ENCODE data around the gene KCNJ8.
"Not testable (repeated sequence)": the region's sequence is repeated elsewhere in the genome, so short reads cannot be mapped to it uniquely, and the experiment has no call there.

The KCNJ8 gene

DNA sequence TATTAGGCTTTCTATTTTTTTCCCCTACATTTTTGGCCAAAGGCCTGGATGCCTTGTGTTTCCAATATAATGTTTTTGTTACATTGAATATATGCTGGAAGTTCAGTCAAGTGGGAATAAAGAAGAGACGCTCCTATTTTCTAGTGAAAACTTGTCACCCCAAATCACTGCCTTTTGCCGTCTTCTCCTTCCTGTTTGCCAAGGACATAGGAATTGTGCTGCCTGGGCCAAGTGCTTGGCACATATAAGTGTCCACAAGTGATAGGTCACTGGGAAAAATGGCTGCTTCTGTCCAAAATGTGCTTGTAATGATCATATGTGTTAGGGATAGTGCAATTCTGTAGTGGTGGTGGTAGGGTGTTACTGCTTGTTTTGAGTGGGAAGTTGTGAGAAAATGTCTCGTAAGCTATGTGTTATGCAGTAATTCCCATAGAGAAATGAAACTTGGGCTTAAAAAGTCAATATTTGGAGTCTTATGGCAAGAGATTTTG lies 11.6 kb upstream of the KCNJ8 start:
- no peak for DNase-seq (ENCODE audit: low read depth in 2 of 2)

DNA sequence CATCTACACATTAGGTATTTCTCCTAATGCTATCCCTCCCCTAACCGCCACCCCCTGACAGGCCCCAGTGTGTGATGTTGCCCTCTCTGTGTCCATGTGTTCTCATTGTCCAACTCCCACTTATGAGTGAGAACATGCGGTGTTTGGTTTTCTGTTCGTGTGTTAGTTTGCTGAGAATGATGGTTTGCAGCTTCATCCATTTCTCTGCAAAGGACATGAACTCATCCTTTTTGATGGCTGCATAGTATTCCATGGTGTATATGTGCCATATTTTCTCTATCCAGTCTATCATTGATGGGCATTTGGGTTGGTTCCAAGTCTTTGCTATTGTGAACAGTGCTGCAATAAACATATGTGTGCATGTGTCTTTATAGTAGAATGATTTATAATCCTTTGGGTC lies 8.2 kb upstream of the KCNJ8 start:
- not testable (repeated sequence) for DNase-seq (ENCODE audit: low read depth in 2 of 2)

DNA sequence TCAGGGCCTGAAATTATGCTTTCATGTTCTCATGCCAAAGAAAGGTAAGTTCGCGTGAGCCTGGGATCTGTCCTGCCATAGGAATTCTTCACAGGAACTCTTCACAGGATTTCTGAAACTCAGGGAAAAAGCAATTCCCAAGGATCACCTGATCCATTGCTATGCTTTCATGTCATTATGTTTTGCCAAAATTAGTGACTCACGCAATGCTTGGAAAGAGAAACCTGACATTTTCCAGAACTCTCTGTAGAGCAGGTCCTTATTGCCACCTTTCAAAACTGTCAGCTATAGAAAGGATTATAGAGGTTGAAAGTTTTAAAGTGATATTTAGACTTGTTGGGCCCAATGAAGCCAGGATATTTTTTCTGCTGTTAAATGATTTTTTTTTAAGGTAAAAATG lies 6.3 kb upstream of the KCNJ8 start:
- no peak for DNase-seq (ENCODE audit: low read depth in 2 of 2)

DNA sequence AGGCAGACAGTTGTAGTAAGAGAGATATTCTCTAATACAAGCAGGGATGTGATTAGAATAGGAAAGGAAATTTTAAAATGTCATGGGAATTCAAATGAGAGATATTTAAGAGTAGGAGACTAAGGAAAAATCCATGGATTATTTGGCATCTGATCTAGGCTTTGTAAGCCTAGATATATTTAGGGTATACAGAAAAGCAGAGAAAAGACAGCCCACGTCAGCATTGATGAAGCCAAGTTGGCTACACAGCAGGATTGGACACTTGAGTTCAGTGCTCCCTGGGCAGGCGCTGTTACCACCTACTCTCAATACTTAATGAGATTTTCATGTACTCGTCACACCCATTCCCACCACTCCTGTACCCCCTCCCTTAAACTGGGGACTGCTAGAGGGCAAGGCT lies 1.7 kb upstream of the KCNJ8 start:
- DNase-seq (ENCODE audit: low read depth in 2 of 2): no peak

DNA sequence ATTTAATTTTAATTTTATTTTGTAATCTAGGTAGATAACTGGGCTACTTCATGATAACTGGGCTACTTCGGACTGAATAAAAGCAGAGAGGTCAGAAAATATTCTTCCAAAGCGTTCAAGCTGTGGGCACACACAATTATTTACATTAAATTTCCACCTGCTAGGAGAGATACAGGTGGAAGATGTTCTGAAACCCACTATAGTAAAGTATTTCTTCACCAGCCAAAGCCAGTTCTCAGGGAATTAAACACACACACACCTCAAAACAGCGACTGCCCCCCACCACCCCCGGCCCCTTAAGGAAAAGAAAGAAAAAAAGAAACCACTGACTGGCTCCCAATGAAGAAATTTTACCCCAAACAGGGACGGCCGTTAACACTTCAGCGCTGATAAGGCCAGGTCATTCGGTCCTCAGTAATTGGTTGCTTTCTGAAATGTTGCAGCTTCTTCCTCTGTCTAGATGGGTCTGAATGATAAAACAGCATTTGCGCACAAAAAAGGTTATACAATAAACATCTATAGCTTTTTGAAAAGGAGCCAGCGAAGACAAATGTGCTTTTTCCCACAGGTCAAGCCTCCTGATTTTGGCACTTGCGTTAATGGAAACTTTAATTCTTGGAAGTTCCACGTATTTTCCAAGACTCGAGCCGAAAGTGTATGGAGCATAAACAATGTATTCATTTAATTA lies 771 bp upstream of the KCNJ8 start:
- DNase-seq (ENCODE audit: low read depth in 2 of 2): no peak

DNA sequence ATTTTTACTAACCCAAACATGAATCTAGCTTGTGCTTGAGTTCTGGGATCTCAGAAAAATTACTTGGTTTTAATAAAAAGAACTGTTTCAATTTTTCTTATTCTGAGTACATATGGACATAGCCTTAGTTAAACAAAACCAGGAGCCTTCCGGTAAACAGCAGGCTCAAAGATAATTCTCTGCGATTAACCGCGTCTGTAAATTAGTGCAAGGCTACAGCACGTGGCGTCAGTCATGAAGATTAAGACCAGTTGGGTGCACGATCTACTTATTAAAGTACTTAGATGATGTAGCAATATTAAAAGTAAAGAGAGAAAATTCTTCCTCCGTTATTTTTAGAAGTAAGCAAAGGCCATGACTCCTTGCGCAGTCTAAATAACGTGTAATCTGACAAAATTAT lies 700 bp downstream of the KCNJ8 start:
- no peak for DNase-seq (ENCODE audit: low read depth in 2 of 2)

DNA sequence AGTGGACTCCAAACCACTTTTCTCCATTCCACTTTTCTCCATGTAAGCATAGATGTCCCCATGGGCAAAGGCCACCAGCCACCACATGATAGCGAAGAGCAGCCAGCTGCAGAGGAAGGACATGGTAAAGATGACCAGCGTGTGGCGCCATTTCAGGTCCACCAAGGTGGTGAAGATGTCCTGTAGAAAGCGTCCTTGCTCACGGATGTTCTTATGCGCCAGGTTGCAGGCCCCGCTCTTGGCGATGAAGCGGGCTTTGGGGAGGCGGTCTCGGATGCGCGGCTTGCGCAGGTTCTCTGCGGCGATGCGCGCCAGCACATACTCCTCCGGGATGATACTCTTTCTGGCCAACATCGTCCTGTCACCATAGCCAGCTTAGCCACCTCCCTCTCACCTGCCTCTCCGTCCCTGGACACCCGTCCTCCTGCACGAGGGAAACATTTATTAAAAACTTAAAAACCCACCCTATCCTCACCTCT lies 1.2 kb downstream of the KCNJ8 start:
- DNase-seq (ENCODE audit: low read depth in 2 of 2): no peak

DNA sequence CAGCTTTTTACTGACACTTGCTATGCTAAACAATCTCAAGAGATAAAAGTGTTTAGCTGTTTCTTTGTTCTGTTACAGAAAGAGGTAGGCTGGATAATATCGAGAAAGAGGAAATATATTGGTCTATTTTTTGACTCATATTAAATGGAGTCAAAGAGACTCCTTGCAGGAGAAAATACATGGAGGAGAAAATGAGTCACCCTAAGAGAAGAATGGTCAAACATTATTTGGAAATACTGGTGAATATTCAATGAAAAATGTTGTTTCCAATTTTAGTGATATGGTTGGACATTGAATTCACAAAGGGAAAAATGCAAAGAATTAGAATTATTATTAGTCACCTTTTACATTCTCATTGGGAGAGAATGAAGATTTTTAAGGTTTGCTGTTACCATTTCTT lies 3.2 kb downstream of the KCNJ8 start:
- DNase-seq (ENCODE audit: low read depth in 2 of 2): no peak

DNA sequence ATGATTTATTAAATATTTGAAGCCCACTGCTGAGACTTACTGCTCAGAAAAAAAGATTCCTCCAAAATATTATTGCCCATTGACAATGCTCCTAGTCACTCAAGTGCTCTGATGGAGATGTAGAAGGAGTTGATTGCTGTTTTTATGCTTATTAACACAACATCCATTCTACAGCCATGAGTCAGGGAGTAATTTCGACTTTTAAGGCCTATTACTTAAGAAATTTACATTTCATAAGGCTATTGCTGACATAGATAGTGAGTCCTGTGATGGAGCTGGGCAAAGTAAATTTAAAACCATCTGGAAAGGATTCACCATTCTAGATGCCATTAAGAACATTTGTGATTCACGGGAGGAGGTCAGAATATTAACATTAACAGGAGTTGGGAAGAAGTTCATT lies 5.2 kb downstream of the KCNJ8 start:
- DNase-seq (ENCODE audit: low read depth in 2 of 2): no peak

DNA sequence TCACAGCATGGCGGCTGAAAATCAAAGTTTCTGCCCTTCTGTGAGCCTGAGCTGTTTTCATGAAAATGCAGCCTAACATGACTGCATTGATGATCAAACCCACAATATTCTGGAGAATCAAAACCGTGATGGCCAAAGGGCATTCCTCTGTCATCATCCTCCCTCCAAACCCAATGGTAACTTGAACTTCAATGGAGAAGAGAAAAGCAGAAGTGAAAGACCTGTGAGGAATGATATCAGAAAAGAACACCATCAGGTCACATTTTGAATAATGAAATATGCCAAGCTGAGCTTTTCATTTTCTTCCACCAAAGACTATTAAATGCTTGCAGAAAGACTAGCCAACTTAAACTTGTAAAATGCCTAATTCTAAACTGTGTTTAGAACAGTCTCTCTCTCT lies 8.1 kb downstream of the KCNJ8 start:
- no peak for DNase-seq (ENCODE audit: low read depth in 2 of 2)

DNA sequence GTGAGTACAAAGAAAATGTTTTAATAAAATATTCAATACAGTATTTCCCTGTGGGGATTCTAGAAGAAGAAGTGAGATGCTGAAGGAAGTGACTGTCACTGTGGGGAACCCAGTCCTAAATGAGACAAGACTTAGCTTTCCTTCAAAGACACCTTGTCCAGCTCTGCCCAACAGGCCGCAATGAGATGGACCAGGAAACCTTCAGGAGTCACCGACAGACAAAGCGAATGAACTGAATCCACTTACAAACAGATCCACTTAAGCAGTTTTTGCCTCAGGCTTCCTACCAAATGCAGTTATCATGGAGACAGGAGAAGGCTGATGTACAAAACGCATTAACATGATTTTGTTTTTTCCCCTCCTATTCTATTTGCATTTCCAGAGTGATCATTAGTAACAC lies 9.6 kb downstream of the KCNJ8 start:
- no peak for DNase-seq (ENCODE audit: low read depth in 2 of 2)

DNA sequence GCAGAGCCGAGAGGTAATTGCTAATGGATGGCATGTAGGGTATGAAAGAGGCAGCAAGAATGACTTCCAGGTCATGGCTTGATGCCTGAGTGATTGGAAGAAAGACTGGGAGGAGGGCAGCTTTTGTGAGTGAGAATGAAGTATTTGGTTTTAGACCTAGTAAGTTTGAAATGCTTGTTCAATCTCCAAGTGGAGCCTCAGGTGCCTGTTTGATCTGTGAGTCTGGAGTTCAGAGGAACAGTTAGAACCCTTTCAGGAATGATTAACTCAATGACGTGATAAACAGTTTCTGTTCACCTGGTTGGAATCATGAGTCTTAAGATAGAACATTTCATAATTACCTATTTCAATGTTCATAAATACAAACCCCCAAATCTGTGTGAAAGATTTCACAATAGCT lies 10.4 kb downstream of the KCNJ8 start:
- no peak for DNase-seq (ENCODE audit: low read depth in 2 of 2)

DNA sequence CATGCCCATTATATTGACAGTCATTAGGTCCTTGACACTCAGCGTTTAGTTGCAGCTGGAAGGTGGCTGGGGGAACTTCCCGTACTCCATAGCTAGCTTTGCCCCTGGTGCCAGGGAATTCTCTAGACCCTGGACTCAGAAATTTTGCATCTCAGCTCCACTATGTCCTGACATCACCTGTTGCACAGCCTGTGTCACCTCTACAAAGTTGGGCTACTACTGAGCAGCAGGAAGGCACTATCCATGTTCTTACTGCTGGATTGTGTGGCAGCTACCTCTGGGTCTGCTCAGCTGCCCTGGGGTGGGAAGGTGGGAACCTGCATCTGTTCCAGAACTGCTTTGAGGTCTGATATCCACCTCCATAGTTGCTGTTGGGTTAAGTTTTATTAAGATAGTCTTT lies 11.0 kb downstream of the KCNJ8 start:
- no peak for DNase-seq (ENCODE audit: low read depth in 2 of 2)

DNA sequence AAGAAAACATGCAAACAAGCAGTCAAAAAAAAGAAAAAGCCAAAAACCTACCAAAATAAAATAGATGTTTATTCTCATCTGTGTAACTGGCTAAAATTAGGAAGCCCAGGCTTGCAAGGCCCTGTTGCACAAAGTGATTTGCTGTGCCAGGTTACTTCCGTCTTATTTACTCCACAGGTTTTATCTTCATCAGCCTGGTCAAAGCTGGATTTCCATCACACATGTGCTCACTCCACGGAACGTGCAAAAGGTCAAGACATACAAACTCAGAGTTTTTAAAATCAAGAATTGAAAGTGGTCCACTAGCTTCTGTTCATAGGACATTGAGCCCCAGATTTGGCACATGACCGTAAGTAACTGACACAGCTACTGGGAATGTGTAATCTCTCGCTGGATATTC lies 14.8 kb downstream of the KCNJ8 start:
- DNase-seq (ENCODE audit: low read depth in 2 of 2): no peak

DNA sequence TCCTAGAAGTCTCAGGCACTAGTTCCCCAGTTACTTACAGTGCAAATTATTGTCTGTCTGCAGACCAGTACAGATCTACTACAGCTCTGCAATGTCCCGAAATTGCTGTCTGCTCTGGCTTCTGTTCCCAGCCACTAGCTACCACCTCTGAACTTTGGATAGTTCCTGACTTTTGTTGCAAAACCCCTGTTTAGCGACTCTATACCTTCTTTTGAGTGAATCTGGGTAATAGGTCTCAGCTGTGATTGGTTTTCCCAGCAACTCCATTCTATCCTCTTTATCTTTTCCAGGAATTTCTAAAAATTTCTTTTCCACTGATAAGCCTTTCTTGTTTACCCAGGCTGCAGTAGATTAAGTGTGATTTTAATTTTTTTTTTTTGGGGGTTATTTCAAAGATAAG lies 16.8 kb downstream of the KCNJ8 start:
- DNase-seq (ENCODE audit: low read depth in 2 of 2): no peak

DNA sequence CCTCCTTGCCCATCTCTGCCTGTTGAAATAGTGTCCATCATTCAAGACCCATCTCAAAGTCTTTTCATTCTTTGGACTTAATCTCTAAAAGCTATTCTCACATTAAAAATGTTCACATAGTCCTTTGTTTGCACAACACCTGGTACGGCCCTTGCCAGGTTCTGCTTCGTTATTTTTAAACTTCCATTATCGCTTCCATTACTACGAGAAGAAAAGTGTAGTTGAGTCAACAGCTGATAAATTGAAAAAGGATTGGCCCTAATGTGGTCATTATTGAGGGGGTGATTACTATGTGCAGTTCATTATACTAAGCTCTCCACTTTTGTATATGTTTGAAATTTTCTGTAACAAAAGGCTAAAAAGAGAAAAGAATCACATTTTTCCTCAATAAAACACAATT lies 17.8 kb downstream of the KCNJ8 start:
- DNase-seq (ENCODE audit: low read depth in 2 of 2): no peak

DNA sequence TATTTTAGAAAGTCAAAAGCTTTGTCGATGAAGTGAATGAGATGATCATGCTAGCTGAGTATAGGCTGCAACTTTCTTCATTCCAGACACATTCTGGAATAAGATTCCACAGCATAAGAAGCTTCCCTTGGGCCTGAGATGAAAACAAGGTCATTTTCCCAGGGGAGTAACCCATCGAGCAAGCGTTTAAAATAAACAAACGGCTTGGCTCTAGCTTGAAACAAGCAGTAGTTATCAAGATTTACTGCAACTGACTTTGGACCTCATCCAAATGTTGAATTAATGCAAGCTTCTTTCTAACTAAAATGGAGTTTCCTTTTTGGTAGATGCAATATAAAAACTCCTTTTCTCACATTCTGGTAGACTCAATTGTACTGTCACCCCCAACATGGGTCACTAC lies 23.0 kb downstream of the KCNJ8 start:
- DNase-seq (ENCODE audit: low read depth in 2 of 2): no peak

DNA sequence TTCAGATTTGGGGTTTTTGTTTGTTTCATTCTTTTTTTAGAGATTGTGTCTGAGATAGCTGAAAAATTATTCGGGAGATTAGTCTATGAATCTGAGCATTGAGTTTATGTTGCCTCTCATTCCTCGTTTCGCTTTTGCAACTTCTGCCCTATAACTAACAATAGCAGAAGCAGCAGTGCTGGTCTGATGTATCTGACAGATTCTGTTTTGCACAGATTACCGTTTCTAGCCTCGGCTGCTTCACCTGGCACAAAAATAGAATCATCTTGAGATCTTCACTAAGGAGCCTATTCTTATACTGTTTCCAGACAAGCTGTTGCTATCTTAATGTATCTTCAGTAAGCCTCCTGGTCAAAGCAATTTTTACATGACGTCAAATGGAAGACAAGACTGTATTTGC lies 29.2 kb downstream of the KCNJ8 start:
- DNase-seq (ENCODE audit: low read depth in 2 of 2): no peak

DNA sequence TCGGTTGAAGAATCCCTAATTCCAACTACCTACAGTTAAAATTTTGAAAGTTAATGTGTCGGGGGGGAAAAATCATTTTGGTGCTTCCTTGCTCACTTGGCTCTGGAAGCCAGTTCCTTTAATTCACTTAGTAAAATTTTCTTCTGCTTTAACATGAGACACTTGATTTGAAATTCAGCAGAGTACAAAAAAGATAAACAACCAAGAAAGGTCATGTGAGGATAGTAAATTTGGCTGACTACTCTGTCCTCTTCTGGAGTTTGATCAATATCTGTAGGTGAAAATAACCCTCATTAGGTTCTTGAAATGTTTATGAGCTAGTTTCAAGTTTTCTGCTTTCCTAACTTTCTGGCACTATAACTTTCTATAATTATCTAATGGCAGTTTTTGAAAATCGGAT lies 43.4 kb downstream of the KCNJ8 start:
- no peak for DNase-seq (ENCODE audit: low read depth in 2 of 2)

DNA sequence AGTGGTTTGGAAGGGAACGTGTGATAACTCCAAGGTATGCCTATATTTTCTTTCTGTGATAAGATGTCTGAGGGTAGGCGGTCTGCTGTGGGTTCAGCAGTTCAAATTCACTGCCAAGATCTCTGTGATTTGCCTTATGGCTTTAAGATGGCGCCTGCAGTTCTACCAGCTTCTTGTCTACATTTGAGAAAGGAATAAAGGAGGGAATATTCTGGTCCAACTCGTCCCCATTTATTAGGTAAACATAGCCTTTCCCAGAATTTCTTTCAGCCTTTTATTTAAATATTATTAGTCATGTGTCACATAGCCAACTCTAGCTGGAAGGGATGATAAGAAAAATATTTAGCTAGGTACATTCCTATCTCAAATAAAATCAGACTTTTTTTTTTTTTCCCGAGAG lies 48.8 kb downstream of the KCNJ8 start:
- no peak for DNase-seq (ENCODE audit: low read depth in 2 of 2)

DNA sequence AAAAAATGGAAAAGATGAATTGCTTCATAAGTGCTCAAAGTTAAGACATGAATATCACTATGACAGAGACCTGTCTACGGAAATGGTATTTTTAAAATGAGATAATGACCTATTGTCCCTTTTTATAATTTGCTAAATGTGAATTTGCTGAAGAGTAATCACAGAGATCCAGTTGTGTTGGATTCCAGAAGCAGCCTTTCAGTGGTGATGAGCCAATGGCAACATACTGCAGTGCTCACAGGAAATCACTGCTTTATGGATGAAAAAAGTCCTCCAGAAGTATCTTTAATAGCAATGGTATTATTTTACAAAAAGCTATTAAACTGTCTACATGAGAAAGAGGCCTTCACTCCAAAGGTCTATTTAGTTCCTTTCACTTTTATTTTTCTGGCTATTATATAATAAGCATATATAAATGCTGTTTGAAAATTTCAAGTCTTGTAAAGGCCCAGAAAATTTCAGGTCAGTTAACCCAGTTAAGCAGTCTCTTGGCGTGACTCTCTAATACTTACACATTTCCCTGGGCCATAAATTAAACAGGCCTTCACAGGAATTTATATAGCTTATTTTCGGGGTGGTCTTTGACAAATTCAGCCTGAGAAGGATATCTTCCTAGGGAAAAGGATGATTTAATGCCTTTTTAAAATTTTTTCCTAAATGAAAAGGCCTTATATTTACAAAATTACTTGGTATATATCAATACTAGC lies 55.4 kb downstream of the KCNJ8 start:
- no peak for DNase-seq (ENCODE audit: low read depth in 2 of 2)

DNA sequence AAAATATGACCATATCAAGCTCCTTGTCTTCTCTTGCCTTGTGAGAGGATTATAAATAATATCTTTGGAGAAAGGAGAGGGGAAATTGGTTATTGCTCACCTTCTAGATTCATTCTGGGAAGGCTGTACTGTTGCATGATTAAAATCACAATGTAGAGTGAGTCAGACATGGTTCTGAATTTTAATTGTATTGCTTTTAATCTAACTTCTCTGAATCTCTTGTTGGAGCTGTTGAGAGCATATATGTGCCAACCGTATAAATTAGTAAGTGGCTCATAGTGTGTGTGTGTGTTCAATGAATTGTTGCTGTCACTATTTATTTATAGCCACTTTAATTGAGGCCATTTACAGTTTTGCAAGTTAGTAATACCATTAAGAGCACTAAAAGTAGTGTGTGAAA lies 56.1 kb downstream of the KCNJ8 start:
- no peak for DNase-seq (ENCODE audit: low read depth in 2 of 2)

DNA sequence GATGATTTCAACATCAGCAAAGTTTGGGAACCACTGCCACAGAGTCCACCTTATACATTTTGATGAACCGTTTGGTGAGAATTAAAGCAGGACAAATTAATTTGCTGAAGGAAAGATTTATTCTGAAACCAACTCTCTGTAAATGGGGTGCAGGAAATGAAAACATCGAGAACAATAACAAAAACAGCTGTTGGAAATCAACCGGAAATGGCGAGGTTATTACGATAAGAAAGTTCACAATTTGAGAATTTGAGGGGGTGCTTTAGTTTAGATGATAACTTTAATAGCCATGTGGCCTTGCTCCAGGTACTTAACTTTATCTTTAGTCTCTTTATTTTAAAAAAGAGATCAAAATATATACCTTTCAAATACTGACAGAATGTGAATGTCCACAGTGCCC lies 56.7 kb downstream of the KCNJ8 start:
- DNase-seq (ENCODE audit: low read depth in 2 of 2): no peak

DNA sequence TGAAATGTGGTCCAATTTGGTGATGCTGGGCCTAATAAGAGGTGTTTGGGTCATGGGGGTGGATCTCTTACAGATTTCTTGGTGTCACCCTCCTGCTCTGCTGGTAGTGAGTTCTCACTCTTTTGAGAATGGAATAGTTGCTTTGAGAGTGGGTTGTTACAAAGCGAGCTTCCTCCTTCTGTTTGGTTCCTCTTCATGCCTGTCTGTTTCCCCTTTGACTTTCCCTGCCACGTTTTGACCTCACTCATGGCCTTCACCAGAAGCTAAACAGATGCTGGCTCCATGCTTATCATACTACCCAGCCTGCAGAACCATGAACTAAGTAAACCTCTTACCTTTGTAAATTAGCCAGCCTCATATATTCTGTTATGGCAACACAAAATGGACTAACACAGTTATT lies 59.1 kb downstream of the KCNJ8 start:
- DNase-seq (ENCODE audit: low read depth in 2 of 2): no peak
